Smooth muscle cell (in vitro differentiated cells): Measurements from ENCODE around the gene MED27. TPM values are rescaled to one million over a fixed set of nuclear protein-coding genes. Genes with fewer than 3 reads are reported as not detected.

Experiments
- DNase-seq: peaks from one replicate; lab custom pipeline; 2025; ENCODE audit not compliant: unreplicated experiment; lab: John Stamatoyannopoulos, UW
- H2AFZ ChIP-seq: fragments of 200-600 bp; sonication (generic); 2 replicates; pipeline ENCODE4 v1.6.0; 2016; ENCODE audit warnings: antibody characterized with exemption, low read depth, mild to moderate bottlenecking
- H3F3A ChIP-seq: fragments of 200-600 bp; sonication (generic); 2 replicates; pipeline ENCODE4 v1.6.0; 2017; ENCODE audit warnings: antibody characterized with exemption, low read depth
- H3K27ac ChIP-seq: fragments of 200-600 bp; sonication (generic); 2 replicates; pipeline ENCODE4 v1.5.1; 2016; ENCODE audit warnings: low read depth, mild to moderate bottlenecking
- H3K27me3 ChIP-seq: fragments of 200-600 bp; sonication (generic); 2 replicates; pipeline ENCODE4 v1.6.1; 2016; ENCODE audit warnings: low read depth, mild to moderate bottlenecking
- H3K36me3 ChIP-seq: fragments of 200-600 bp; sonication (generic); 2 replicates; pipeline ENCODE4 v1.5.1; 2016; ENCODE audit warnings: low read depth
- H3K4me1 ChIP-seq: fragments of 200-600 bp; sonication (generic); 2 replicates; pipeline ENCODE4 v1.5.1; 2016; ENCODE audit warnings: low read depth
- H3K4me2 ChIP-seq: fragments of 200-600 bp; sonication (generic); 2 replicates; pipeline ENCODE4 v1.6.0; 2016; ENCODE audit warnings: mild to moderate bottlenecking
- H3K4me3 ChIP-seq: fragments of 200-600 bp; sonication (generic); 2 replicates; pipeline ENCODE4 v1.5.1; 2016; ENCODE audit warnings: mild to moderate bottlenecking
- H3K79me2 ChIP-seq: fragments of 200-600 bp; sonication (generic); 2 replicates; pipeline ENCODE4 v1.6.0; 2016; ENCODE audit warnings: low read depth, mild to moderate bottlenecking
- H3K9ac ChIP-seq: fragments of 200-600 bp; sonication (generic); 2 replicates; pipeline ENCODE4 v1.6.0; 2016; ENCODE audit warnings: low read depth
- H3K9me3 ChIP-seq: fragments of 200-600 bp; sonication (generic); replicated peaks from 2 replicates; pipeline ENCODE4 v1.5.1; 2016; ENCODE audit warnings: low read depth
- H4K20me1 ChIP-seq: fragments of 200-600 bp; sonication (generic); 2 replicates; pipeline ENCODE4 v1.6.0; 2016; ENCODE audit warnings: low read depth
- WGBS: methylation state at CpG from one replicate; pipeline ENCODE4 v1.1.7; 2016; ENCODE audit warnings: low lambda C conversion rate; 5-methylcytosine and 5-hydroxymethylcytosine counted together
- polyA plus RNA-seq: library from polyadenylated mRNA; unstranded; fragments of >200 nt; fragmentation: Nextera tagmentation; extraction: Ambion mirVana; gene quantifications from 2 replicates; pipeline ENCODE4 v1.2.1, GENCODE V29; 2016
- total RNA-seq: library from RNA; depleted of rRNA; stranded (reverse); fragments of >200 nt; gene quantifications from 2 replicates; pipeline ENCODE4 v1.2.3, GENCODE V29; 2014
- TF ChIP-seq, protein P1 (sequence below): fragments of 200-600 bp; sonication (generic); IDR thresholded peaks from 2 replicates; pipeline ENCODE4 v1.5.1; 2017; ENCODE audit warnings: borderline replicate concordance, mild to moderate bottlenecking, antibody characterized with exemption; ENCODE audit not compliant: insufficient read depth, poor library complexity, severe bottlenecking

Gene MED27
- total and polyA plus RNA-seq, 2 experiments from 2014 or later = 24.0 to 50.0 TPM

DNA sequence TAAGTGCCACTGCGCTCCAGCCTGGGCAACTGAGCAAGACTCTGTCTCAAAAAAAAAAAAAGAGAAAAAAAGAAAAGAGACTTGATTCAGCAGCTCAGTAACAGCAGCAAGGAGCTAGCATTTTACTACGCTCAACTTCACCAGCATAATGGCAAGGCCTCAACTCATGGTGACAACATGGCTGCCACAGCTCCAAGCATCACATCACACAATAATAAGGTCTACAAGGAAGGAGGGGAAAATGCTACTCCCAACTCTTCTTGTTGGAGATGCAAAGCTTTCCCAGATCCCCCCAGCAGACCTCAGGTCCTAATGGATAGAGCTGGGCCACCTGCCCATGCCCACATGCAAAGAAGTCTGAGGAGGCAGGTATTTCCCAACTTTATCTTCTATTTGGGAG is 253.6 kb downstream of the MED27 start:
- Histone ChIP-seq H3K36me3 (no peaks in the 10 kb centered on the region), H3K4me2 (no peak overlapping the region), H2AFZ (no peak overlapping the region), H3K4me3 (no peak overlapping the region), H3K9ac (no peak overlapping the region), H3K79me2 (no peaks in the 10 kb centered on the region), H3K9me3 (no peaks in the 10 kb centered on the region), H3K4me1 (no peaks in the 10 kb centered on the region), H3F3A (no peaks in the 10 kb centered on the region), H3K27me3 (no peaks in the 10 kb centered on the region), H4K20me1 (no peaks in the 10 kb centered on the region), H3K27ac (no peak overlapping the region)
- WGBS = 100% methylated on average over 2 of the region's 2 CpGs
- TF ChIP-seq, protein P1, sequence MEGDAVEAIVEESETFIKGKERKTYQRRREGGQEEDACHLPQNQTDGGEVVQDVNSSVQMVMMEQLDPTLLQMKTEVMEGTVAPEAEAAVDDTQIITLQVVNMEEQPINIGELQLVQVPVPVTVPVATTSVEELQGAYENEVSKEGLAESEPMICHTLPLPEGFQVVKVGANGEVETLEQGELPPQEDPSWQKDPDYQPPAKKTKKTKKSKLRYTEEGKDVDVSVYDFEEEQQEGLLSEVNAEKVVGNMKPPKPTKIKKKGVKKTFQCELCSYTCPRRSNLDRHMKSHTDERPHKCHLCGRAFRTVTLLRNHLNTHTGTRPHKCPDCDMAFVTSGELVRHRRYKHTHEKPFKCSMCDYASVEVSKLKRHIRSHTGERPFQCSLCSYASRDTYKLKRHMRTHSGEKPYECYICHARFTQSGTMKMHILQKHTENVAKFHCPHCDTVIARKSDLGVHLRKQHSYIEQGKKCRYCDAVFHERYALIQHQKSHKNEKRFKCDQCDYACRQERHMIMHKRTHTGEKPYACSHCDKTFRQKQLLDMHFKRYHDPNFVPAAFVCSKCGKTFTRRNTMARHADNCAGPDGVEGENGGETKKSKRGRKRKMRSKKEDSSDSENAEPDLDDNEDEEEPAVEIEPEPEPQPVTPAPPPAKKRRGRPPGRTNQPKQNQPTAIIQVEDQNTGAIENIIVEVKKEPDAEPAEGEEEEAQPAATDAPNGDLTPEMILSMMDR = no peak
- DNase-seq = no peak

DNA sequence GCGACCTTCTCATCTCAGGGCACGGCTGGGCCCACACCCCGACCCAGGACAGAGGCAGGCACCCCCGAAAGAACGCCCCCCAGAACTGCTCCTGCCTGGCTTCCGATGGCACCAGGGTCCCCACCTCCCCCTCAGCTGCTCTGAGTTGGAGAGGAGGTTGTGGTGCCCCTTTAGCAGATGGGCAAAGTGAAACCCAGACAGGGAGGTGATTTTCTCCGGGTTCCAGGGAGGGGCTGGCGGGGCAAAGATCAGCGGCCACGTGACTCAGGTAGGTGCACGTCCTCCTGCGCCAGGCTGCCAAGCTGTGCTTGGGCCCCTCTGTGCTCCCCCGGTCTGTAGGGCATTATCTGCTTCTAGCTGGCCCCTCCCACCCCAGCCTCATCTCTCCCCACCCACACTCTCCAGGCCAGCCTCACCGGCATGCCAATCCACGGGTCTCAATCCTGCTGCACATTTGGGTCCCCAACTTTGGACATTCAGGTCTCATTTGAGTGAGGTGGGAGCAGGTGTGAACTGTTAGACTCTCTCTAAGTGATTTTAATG is 254.6 kb downstream of the MED27 start:
- H3K27ac ChIP-seq = no peak overlapping the region
- no peak overlapping the region for H2AFZ ChIP-seq
- H3K9ac ChIP-seq = no peak overlapping the region
- H3K36me3 ChIP-seq = no peaks in the 10 kb centered on the region
- no peaks in the 10 kb centered on the region for H4K20me1 ChIP-seq
- H3K9me3 ChIP-seq = no peaks in the 10 kb centered on the region
- peaks cover 10% of the 10 kb centered on the region for H3K27me3 ChIP-seq
- TF ChIP-seq, protein P1 = no peak
- no peak for DNase-seq
- H3K79me2 ChIP-seq = no peaks in the 10 kb centered on the region
- WGBS = 94% methylated on average over 15 of the region's 15 CpGs
- no peaks in the 10 kb centered on the region for H3K4me1 ChIP-seq
- no peak overlapping the region for H3K4me3 ChIP-seq
- no peak overlapping the region for H3K4me2 ChIP-seq
- H3F3A ChIP-seq = no peaks in the 10 kb centered on the region

DNA sequence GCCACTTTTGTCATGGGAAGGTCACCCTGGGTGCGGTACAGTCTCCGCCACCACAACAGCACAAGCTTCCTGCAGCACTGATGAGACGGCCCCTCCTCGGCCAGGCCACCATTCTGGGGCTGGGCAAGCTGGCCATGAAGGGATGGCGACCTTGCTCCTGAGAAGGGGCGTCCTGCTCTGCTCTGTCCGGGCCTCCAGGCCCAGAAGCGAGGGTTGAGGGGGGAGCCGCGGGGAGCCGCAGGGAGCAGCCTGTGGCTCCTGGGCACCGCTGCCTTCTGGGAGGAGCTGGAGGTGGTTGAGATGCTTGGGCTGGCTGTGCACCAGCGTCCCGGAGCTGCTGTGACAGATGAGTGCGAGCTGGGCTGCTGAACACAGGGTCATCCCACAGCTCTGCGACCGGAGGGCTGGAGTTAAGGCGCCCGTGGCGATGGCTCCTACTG is 255.5 kb downstream of the MED27 start:
- no peak overlapping the region for H3K4me3 ChIP-seq
- no peaks in the 10 kb centered on the region for H3K9me3 ChIP-seq
- H3K27me3 ChIP-seq = peaks cover 18% of the 10 kb centered on the region
- H3K9ac ChIP-seq = no peak overlapping the region
- TF ChIP-seq, protein P1 = no peak
- H3K36me3 ChIP-seq = no peaks in the 10 kb centered on the region
- 91% methylated on average over 20 of the region's 20 CpGs for WGBS
- no peak overlapping the region for H3K27ac ChIP-seq
- H2AFZ ChIP-seq = no peak overlapping the region
- no peaks in the 10 kb centered on the region for H3K4me1 ChIP-seq
- DNase-seq = no peak
- no peaks in the 10 kb centered on the region for H3F3A ChIP-seq
- H4K20me1 ChIP-seq = no peaks in the 10 kb centered on the region
- no peak overlapping the region for H3K4me2 ChIP-seq
- H3K79me2 ChIP-seq = no peaks in the 10 kb centered on the region

DNA sequence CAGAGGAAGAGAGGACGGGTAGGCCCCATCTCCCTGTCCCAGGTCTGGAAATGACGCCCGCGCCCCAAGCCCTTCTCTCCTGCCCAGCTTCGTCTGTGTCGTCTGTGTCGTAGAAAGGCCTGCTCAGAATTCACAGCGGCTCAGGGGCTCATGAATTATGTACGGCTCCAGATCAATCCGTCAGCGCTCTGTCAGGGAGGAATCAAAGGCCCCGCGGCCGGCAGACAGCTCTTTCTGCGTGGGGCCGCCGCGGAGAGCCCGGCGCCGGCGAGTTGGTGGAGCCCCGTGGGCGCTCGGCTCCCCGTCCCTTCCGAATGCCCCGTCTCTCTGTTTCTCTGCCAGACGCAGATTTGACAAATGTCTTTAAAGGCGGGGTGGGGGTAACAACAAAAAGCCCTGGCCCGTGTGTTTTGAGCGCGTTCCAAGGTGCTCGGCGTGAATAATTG is 255.9 kb downstream of the MED27 start:
- Histone ChIP-seq H3K79me2 (no peaks in the 10 kb centered on the region), H3K27me3 (peaks cover 20% of the 10 kb centered on the region), H3K27ac (no peak overlapping the region), H3F3A (no peaks in the 10 kb centered on the region), H3K36me3 (no peaks in the 10 kb centered on the region), H4K20me1 (no peaks in the 10 kb centered on the region), H2AFZ (no peak overlapping the region), H3K4me3 (no peak overlapping the region), H3K9me3 (no peaks in the 10 kb centered on the region), H3K9ac (no peak overlapping the region), H3K4me2 (no peak overlapping the region), H3K4me1 (no peaks in the 10 kb centered on the region)
- DNase-seq = no peak
- TF ChIP-seq, protein P1 = no peak
- 91% methylated on average over 35 of the region's 35 CpGs for WGBS
